Effector memory CD8-positive, alpha-beta T cell (primary cell): Measurements from ENCODE around the gene GTF2E1.

ENCODE experiments used
- ATAC-seq: fragments of 150-1000 bp; cut with Tn5 transposase; replicated peaks from 2 replicates; pipeline ENCODE4 v1.10.0; 2021; ENCODE audit warnings: mild to moderate bottlenecking, moderate library complexity
- DNase-seq, 3 experiments: peaks; one replicate each; pipeline ENCODE4 v3.0.0; 2021
- H3K27ac Mint-ChIP-seq, 2 donors: one replicate each; pipeline ENCODE4 v1.8.0; 2022; ENCODE audit warnings: mild to moderate bottlenecking in 2 of 2, mixed read lengths in 2 of 2, moderate library complexity in 2 of 2
- H3K27me3 Mint-ChIP-seq, 2 donors: one replicate each; pipeline ENCODE4 v1.8.0; 2022; ENCODE audit warnings: mixed read lengths in 2 of 2
- H3K36me3 Mint-ChIP-seq: one replicate; pipeline ENCODE4 v1.8.0; 2022; ENCODE audit warnings: mild to moderate bottlenecking, moderate library complexity, mixed read lengths; ENCODE audit not compliant: insufficient read depth
- H3K4me1 Mint-ChIP-seq, 2 donors: one replicate each; pipeline ENCODE4 v1.8.0; 2022; ENCODE audit warnings: low read depth in 2 of 2, mixed read lengths in 2 of 2
- H3K4me3 Mint-ChIP-seq, 2 donors: one replicate each; pipeline ENCODE4 v1.8.0; 2022; ENCODE audit warnings: mild to moderate bottlenecking in 2 of 2, mixed read lengths in 2 of 2, moderate library complexity in 2 of 2
- H3K9me3 Mint-ChIP-seq, 2 donors: one replicate each; pipeline ENCODE4 v1.8.0; 2022; ENCODE audit warnings: mixed read lengths in 2 of 2

The GTF2E1 gene

GRCh38 chr3:120831066-120831465, 88.5 kb downstream of the GTF2E1 start:
- Mint-ChIP-seq H3K4me1 (no peaks in the 10 kb centered on the region), H3K9me3 (no peaks in the 10 kb centered on the region), H3K36me3 (peaks cover 3% of the 10 kb centered on the region), H3K27ac (no peak overlapping the region), H3K4me3 (no peak overlapping the region), H3K27me3 (peaks cover 11 to 28% of the 10 kb centered on the region in 2 donors)
- no peak for ATAC-seq
- DNase-seq = no peak
